H1 (cell line): Measurements from ENCODE around the gene SPACA9. TPM values are rescaled to one million over a fixed set of nuclear protein-coding genes. Genes with fewer than 3 reads are reported as not detected.

Experiments used
- CTCF ChIA-PET: fragments of 300-600 bp; sonication (Branson Sonifier 250); formaldehyde crosslinking; loops from one replicate; lab custom pipeline; 2021; ENCODE audit not compliant: partially characterized antibody; lab: Charles Lee
- POLR2A ChIA-PET: fragments of 300-600 bp; sonication (Branson Sonifier 250); formaldehyde crosslinking; loops from one replicate; lab custom pipeline; 2021; ENCODE audit warnings: inconsistent platforms; ENCODE audit not compliant: partially characterized antibody; lab: Charles Lee
- DNase-seq, 2 experiments: peaks; one replicate each; pipeline versions ENCODE4 v3.0.0 to v3.0.0-alpha.2; 2010 to 2022; ENCODE audit warnings: low spot score in 2 of 2, low read depth in 1 of 2, mixed read lengths in 1 of 2
- FAIRE-seq: peaks from 2 replicates; lab custom pipeline; 2011; peaks lifted over from hg19 to GRCh38; lab: Jason Lieb, UNC
- H2AFZ ChIP-seq: 2 replicates; pipeline ENCODE4 v1.8.1; 2012; ENCODE audit warnings: low read length, inconsistent platforms
- H2AK5ac ChIP-seq: 2 replicates; pipeline ENCODE4 v1.6.1; 2013; ENCODE audit warnings: low read depth, low read length
- H2BK120ac ChIP-seq: replicated peaks from 2 replicates; pipeline ENCODE3; 2013; ENCODE audit warnings: low read depth, low read length, inconsistent platforms
- H2BK12ac ChIP-seq: 2 replicates; pipeline ENCODE4 v1.6.1; 2013; ENCODE audit warnings: low read depth, low read length
- H2BK15ac ChIP-seq: 2 replicates; pipeline ENCODE4 v1.6.1; 2013; ENCODE audit warnings: low read length
- H2BK20ac ChIP-seq: 2 replicates; pipeline ENCODE4 v1.6.1; 2013; ENCODE audit warnings: low read length
- H2BK5ac ChIP-seq: 2 replicates; pipeline ENCODE4 v1.6.1; 2013; ENCODE audit warnings: low read depth, low read length
- H3K14ac ChIP-seq: 2 replicates; pipeline ENCODE4 v1.6.1; 2013; ENCODE audit warnings: inconsistent platforms; ENCODE audit not compliant: insufficient read length
- H3K18ac ChIP-seq: 2 replicates; pipeline ENCODE4 v1.6.1; 2013; ENCODE audit warnings: low read length; ENCODE audit errors: extremely low read depth
- H3K23ac ChIP-seq: 2 replicates; pipeline ENCODE4 v1.6.1; 2013; ENCODE audit warnings: inconsistent platforms; ENCODE audit not compliant: insufficient read length
- H3K23me2 ChIP-seq: 2 replicates; pipeline ENCODE4 v1.6.1; 2013; ENCODE audit warnings: low read depth, low read length
- H3K27ac ChIP-seq: 2 replicates; pipeline ENCODE4 v1.6.1; 2011; ENCODE audit warnings: low read depth, low read length, inconsistent platforms
- H3K27me3 ChIP-seq, 4 experiments: replicated peaks in 1 of 4; 1 replicate in 1 of 4; 2 replicates in 3 of 4; pipeline versions ENCODE4 v1.6.1 to v1.8.1; 2011 to 2013; ENCODE audit warnings: low read length in 3 of 4, mild to moderate bottlenecking in 3 of 4, inconsistent platforms in 2 of 4, mixed read lengths in 2 of 4, moderate library complexity in 1 of 4; ENCODE audit not compliant: control insufficient read depth in 3 of 4, insufficient read depth in 3 of 4; ENCODE audit errors: extremely low read depth in 1 of 4
- H3K36me3 ChIP-seq, 4 experiments: 2 replicates each; pipeline versions ENCODE4 v1.6.1 to v1.8.1; 2011 to 2013; ENCODE audit warnings: mild to moderate bottlenecking in 4 of 4, low read length in 3 of 4, moderate library complexity in 2 of 4, control low read depth in 1 of 4, inconsistent platforms in 1 of 4; ENCODE audit not compliant: insufficient read depth in 4 of 4, control insufficient read depth in 2 of 4
- H3K4ac ChIP-seq: replicated peaks from 2 replicates; pipeline ENCODE3; 2013; ENCODE audit warnings: low read length, low read depth, mixed read lengths, inconsistent platforms; ENCODE audit not compliant: insufficient read length
- H3K4me1 ChIP-seq, 4 experiments: replicated peaks in 1 of 4; 1 replicate in 1 of 4; 2 replicates in 3 of 4; pipeline versions ENCODE4 v1.6.1 to v1.8.1; 2011 to 2013; ENCODE audit warnings: low read length in 3 of 4, inconsistent platforms in 2 of 4, mixed read lengths in 1 of 4; ENCODE audit not compliant: insufficient read depth in 4 of 4, control insufficient read depth in 3 of 4
- H3K4me2 ChIP-seq, 2 experiments: 2 replicates each; pipeline versions ENCODE4 v1.6.1 to v1.8.1; 2011 to 2013; ENCODE audit warnings: low read depth in 2 of 2, low read length in 2 of 2, control low read depth in 1 of 2, inconsistent platforms in 1 of 2, mild to moderate bottlenecking in 1 of 2; ENCODE audit not compliant: insufficient read depth in 1 of 2
- H3K4me3 ChIP-seq, 4 experiments: fragments of 200-600, 300-600 bp in 1 of 4; sonication (generic), shearing (Covaris generic), sonication (Bioruptor Twin) in 1 of 4; 2 replicates each; pipeline versions ENCODE4 v1.5.1 to v1.8.1; 2011 to 2016; ENCODE audit warnings: low read length in 4 of 4, low read depth in 3 of 4, control low read depth in 2 of 4, inconsistent platforms in 2 of 4, mild to moderate bottlenecking in 2 of 4, mixed read lengths in 1 of 4, moderate library complexity in 1 of 4; ENCODE audit not compliant: insufficient read depth in 2 of 4; ENCODE audit errors: extremely low read depth in 1 of 4
- H3K56ac ChIP-seq: replicated peaks from 2 replicates; pipeline ENCODE3; 2013; ENCODE audit warnings: low read depth, mild to moderate bottlenecking, mixed read lengths, low read length, inconsistent platforms; ENCODE audit not compliant: insufficient read length
- H3K79me1 ChIP-seq: 2 replicates; pipeline ENCODE4 v1.6.1; 2013; ENCODE audit warnings: low read depth, low read length, control low read depth
- H3K79me2 ChIP-seq, 2 experiments: 2 replicates each; pipeline versions ENCODE4 v1.6.1 to v1.8.1; 2012 to 2013; ENCODE audit warnings: low read length in 2 of 2, mild to moderate bottlenecking in 2 of 2, inconsistent platforms in 1 of 2; ENCODE audit not compliant: insufficient read depth in 2 of 2, control insufficient read depth in 1 of 2
- H3K9ac ChIP-seq, 4 experiments: replicated peaks in 1 of 4; 1 replicate in 1 of 4; 2 replicates in 3 of 4; pipeline versions ENCODE4 v1.6.1 to v1.8.1; 2011 to 2013; ENCODE audit warnings: low read depth in 3 of 4, low read length in 3 of 4, control low read depth in 2 of 4, mild to moderate bottlenecking in 2 of 4, moderate library complexity in 2 of 4, inconsistent platforms in 1 of 4; ENCODE audit errors: extremely low read depth in 1 of 4
- H3K9me3 ChIP-seq, 2 experiments: 2 replicates each; pipeline versions ENCODE4 v1.6.1 to v1.8.1; 2012 to 2013; ENCODE audit warnings: mild to moderate bottlenecking in 2 of 2, moderate library complexity in 2 of 2, control low read depth in 1 of 2, inconsistent platforms in 1 of 2, low read depth in 1 of 2, low read length in 1 of 2, mixed read lengths in 1 of 2; ENCODE audit not compliant: insufficient read depth in 2 of 2
- H4K20me1 ChIP-seq, 2 experiments: replicated peaks in 1 of 2; 2 replicates each; pipeline versions ENCODE3 to v1.8.1; 2011 to 2013; ENCODE audit warnings: inconsistent platforms in 2 of 2, low read length in 2 of 2, mild to moderate bottlenecking in 1 of 2; ENCODE audit not compliant: insufficient read depth in 2 of 2, control insufficient read depth in 1 of 2
- H4K5ac ChIP-seq: 2 replicates; pipeline ENCODE4 v1.6.1; 2013; ENCODE audit warnings: low read length, low read depth, mixed read lengths, inconsistent platforms; ENCODE audit not compliant: insufficient read length
- H4K8ac ChIP-seq: 2 replicates; pipeline ENCODE4 v1.8.0; 2013; ENCODE audit warnings: mild to moderate bottlenecking, moderate library complexity, low read length, inconsistent platforms; ENCODE audit not compliant: insufficient read depth; ENCODE audit errors: extremely low read depth
- H4K91ac ChIP-seq: replicated peaks from 2 replicates; pipeline ENCODE3; 2013; ENCODE audit warnings: low read length, mixed read lengths, inconsistent platforms; ENCODE audit not compliant: insufficient read length
- CTCF ChIP-seq, 3 experiments: IDR thresholded peaks; 1 replicate in 2 of 3; 2 replicates in 1 of 3; pipeline versions ENCODE4 v1.5.1 to v1.6.1; 2011; ENCODE audit warnings: low read length in 3 of 3, mild to moderate bottlenecking in 3 of 3, inconsistent platforms in 2 of 3, low read depth in 1 of 3, moderate library complexity in 1 of 3; ENCODE audit not compliant: insufficient read depth in 1 of 3; ENCODE audit errors: control extremely low read depth in 1 of 3
- KDM1A ChIP-seq: fragments of 200-600, 300-600 bp; sonication (generic); IDR thresholded peaks from 2 replicates; pipeline ENCODE4 v1.7.1; 2016; ENCODE audit warnings: mild to moderate bottlenecking, low read length, borderline replicate concordance
- RFX5 ChIP-seq: IDR thresholded peaks from 2 replicates; pipeline ENCODE4 v1.6.1; 2011; ENCODE audit warnings: low read depth, low read length, improper control_type of control experiment, borderline replicate concordance
- SIX5 ChIP-seq: IDR thresholded peaks from 2 replicates; pipeline ENCODE4 v1.6.1; 2011; ENCODE audit warnings: mild to moderate bottlenecking, low read depth, low read length
- TAF1 ChIP-seq: IDR thresholded peaks from 2 replicates; pipeline ENCODE4 v1.6.1; 2011; ENCODE audit warnings: mild to moderate bottlenecking, low read depth, low read length
- WGBS, 2 experiments: shearing (Covaris generic) in 1 of 2; methylation state at CpG; one replicate each; pipeline versions ENCODE4 v1.1.6 to v1.1.7; 2013 to 2015; ENCODE audit warnings: low lambda C conversion rate in 2 of 2, mixed read lengths in 2 of 2, inconsistent platforms in 1 of 2, low coverage in 1 of 2, missing lambda C conversion rate in 1 of 2; ENCODE audit not compliant: insufficient replicate concordance in 2 of 2, insufficient coverage in 1 of 2, insufficient read length in 1 of 2; ENCODE audit errors: extremely low coverage in 1 of 2, missing lambda C conversion rate in 1 of 2; 5-methylcytosine and 5-hydroxymethylcytosine counted together
- polyA plus RNA-seq, 7 experiments: library from polyadenylated mRNA; depleted of rRNA in 3 of 7; stranded (reverse) in 5 of 7; unstranded in 2 of 7; fragments of >200 nt in 5 of 7; fragments of 200-250 nt in 2 of 7; gene quantifications; 1 replicate in 5 of 7; 2 replicates in 1 of 7; 4 replicates in 1 of 7; pipeline versions ENCODE4 v1.2.1 to v1.2.3, GENCODE V29; 2011 to 2013; ENCODE audit warnings: missing spikeins in 2 of 7, mixed read lengths in 2 of 7
- total RNA-seq: library from RNA; stranded (reverse); fragmentation: NEBNext Ultra II Directional; extraction: Animal tissue kit (Norgen Biotek cat#: 25700); gene quantifications from 2 replicates; pipeline ENCODE4 v1.2.1, GENCODE V29; 2021

The SPACA9 gene
- total and polyA plus RNA-seq, 2 of the 8 experiments (the other 6 are each of a cell fraction or from before 2014, with no cell fraction given) = 0.63 to 1.3 TPM

DNA sequence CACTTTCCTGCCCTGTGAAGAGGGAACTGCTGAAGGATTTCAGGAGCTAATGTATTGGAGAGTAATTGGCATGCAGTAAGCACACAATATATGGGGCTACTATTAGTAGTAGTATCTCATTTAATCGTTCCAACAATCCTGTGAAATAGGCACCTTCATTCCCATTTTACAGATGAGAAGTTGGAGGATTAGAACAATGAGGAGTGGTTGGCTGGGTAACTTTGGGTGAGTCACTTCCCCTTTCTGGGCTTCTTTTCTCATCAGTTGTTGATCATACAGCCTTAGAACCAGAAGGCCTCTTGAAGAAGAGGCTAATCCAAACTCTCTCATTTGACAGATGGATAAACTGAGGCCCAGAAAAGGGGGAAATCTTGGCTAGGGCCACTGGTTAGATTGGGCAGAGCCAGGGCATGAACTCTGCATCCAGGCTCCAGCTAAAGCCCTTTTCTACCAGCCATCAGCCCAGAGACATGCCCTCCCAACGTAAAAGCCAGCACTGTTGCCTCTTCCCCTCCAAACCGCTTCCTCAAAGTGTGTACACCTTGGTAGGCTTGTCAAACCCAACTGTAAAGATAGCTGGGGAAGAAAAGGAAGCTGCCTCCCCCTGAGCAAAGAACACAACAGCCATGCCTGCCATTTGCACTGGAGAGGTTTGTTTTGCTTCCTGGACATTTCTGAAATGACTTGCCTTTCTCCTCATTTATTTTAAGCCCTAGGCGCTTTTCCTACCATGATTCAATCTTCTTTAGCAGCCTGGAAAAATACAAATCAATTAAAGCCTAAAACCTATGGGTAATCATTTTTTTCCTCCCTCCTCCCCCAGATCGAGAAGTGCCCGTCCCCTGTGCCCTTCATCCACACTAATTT lies 992 bp downstream of the SPACA9 start:
- Histone ChIP-seq H3K14ac (no peak overlapping the region), H3K9ac (no peak overlapping the region; a peak in 1 of 7 replicates), H4K91ac (no peak overlapping the region), H4K5ac (no peak overlapping the region), H3K27ac (no peak overlapping the region), H3K36me3 (no peaks in the 10 kb centered on the region), H3K9me3 (no peaks in the 10 kb centered on the region), H3K27me3 (peaks cover 0 to 12% (median 9%) of the 10 kb centered on the region in 4 experiments; a peak in 6 of 7 replicates), H3K4me3 (peak overlapping the region in 2 of 4 experiments; percentile 69 to 97; a peak in 1 of 8 replicates), H3K18ac (no peak overlapping the region), H3K79me2 (no peaks in the 10 kb centered on the region), H2AFZ (0 out of 2 replicates have a peak overlapping the region, but pooled peaks have one; percentile 25), H3K56ac (no peak overlapping the region), H3K4me1 (peaks cover 0 to 6% (median 0%) of the 10 kb centered on the region in 4 experiments; a peak in 1 of 7 replicates), H2BK15ac (no peak overlapping the region), H3K79me1 (no peaks in the 10 kb centered on the region), H3K4ac (no peak overlapping the region), H3K23me2 (peaks cover 7% of the 10 kb centered on the region; the same call in 1 of the 2 replicates), H2BK12ac (0 out of 2 replicates have a peak overlapping the region, but pooled peaks have one; percentile 60), H3K23ac (no peak overlapping the region), H4K8ac (no peak overlapping the region; the same call in 1 of the 2 replicates), H4K20me1 (no peaks in the 10 kb centered on the region), H2BK5ac (no peak overlapping the region), H2BK20ac (no peak overlapping the region), H2AK5ac (no peak overlapping the region), H3K4me2 (peak overlapping the region; percentile 69 to 90; a peak in 2 of 4 replicates), H2BK120ac (no peak overlapping the region)
- 89% methylated on average over 6 of the region's 6 CpGs; no CpG with 5 or more reads in 1 of the 2 experiments for WGBS, 2 experiments
- ChIA-PET CTCF (interaction anchor here (0.7 to 15.0 kb wide), 7 partner anchors 12 to 74 kb away, joined by 3 to 115 read pairs (median 3); no protein-coding TSS in a partner anchor), POLR2A (interaction anchor here (1.6 to 1.9 kb wide), 2 partner anchors 12 to 65 kb away, joined by 4 to 7 read pairs; partner anchors contain the start of gene TSC1)
- DNase-seq = no peak
- TF ChIP-seq SIX5 = no peak
- TF ChIP-seq RFX5 = no peak
- TF ChIP-seq TAF1 = no peak
- TF ChIP-seq CTCF (IDR thresholded peaks at IDR 0.05; ENCODE audit: control extremely low read depth in 1 of 3, insufficient read depth in 1 of 3, low read depth in 1 of 3, low read length in 3 of 3) = no peak
- 0 out of 2 replicates have a peak, but pooled peaks have one; percentile 41 for TF ChIP-seq KDM1A
- no peak for FAIRE-seq
